ENCODE results near the gene NAPG.
A peak's percentile ranks its signal among the peaks of the same experiment; 100 is the strongest.

The NAPG gene

DNA sequence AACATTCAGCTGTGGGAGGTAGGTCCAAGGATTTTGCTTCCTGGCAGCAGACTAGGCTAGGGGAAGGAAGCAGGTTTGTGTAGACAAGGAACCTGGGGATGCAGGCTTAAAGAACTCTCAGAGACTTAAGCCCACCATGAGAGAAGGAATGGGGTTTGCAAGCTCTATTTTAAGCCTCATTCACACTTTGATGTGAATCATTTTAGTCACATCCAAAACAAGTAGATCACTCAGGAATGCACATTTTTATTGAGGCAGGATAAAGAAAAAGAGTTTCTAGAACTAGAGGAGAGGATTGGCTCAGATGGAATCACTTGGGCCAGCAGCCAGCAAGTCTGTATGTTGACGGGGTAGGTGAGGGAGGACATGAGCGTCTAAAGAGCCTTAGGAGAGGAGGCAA is 3.3 kb upstream of the NAPG start:
- H3K4me3 ChIP-seq (ENCODE audit: low read length, poor library complexity, severe bottlenecking), result no peak overlapping the region
- no peaks in the 10 kb centered on the region for H3K9me3 ChIP-seq (ENCODE audit: insufficient read depth, low read depth, low read length)
- H3K36me3 ChIP-seq (ENCODE audit: insufficient read depth, low read length), result no peaks in the 10 kb centered on the region
- peaks cover 9% of the 10 kb centered on the region for H4K20me1 ChIP-seq (ENCODE audit: insufficient read depth, low read length, poor library complexity, severe bottlenecking)
- no peaks in the 10 kb centered on the region for H3F3A ChIP-seq (ENCODE audit: low read depth)
- no peaks in the 10 kb centered on the region for H3K27me3 ChIP-seq (ENCODE audit: insufficient read depth, low read length, poor library complexity, severe bottlenecking)
- no peaks in the 10 kb centered on the region for H3K9me2 ChIP-seq (replicated peaks; ENCODE audit: low read depth, low read length)
- H2AFZ ChIP-seq (ENCODE audit: low read length), result no peak overlapping the region
- peaks cover 15% of the 10 kb centered on the region for H3K79me2 ChIP-seq (ENCODE audit: insufficient read depth, low read length)
- H3K4me2 ChIP-seq (ENCODE audit: low read depth, low read length, poor library complexity, severe bottlenecking), result no peak overlapping the region
- H3K4me1 ChIP-seq (ENCODE audit: insufficient read depth, low read length, poor library complexity, severe bottlenecking), result peaks cover 25% of the 10 kb centered on the region
- no peak for TF ChIP-seq EZH2phosphoT487 (IDR thresholded peaks at IDR 0.05; ENCODE audit: borderline replicate concordance)
- TF ChIP-seq, protein P1, sequence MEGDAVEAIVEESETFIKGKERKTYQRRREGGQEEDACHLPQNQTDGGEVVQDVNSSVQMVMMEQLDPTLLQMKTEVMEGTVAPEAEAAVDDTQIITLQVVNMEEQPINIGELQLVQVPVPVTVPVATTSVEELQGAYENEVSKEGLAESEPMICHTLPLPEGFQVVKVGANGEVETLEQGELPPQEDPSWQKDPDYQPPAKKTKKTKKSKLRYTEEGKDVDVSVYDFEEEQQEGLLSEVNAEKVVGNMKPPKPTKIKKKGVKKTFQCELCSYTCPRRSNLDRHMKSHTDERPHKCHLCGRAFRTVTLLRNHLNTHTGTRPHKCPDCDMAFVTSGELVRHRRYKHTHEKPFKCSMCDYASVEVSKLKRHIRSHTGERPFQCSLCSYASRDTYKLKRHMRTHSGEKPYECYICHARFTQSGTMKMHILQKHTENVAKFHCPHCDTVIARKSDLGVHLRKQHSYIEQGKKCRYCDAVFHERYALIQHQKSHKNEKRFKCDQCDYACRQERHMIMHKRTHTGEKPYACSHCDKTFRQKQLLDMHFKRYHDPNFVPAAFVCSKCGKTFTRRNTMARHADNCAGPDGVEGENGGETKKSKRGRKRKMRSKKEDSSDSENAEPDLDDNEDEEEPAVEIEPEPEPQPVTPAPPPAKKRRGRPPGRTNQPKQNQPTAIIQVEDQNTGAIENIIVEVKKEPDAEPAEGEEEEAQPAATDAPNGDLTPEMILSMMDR (conservative IDR thresholded peaks at IDR 0.05; ENCODE audit: low read length), result no peak
- H3K9ac ChIP-seq (ENCODE audit: low read depth, low read length, poor library complexity, severe bottlenecking), result no peak overlapping the region

DNA sequence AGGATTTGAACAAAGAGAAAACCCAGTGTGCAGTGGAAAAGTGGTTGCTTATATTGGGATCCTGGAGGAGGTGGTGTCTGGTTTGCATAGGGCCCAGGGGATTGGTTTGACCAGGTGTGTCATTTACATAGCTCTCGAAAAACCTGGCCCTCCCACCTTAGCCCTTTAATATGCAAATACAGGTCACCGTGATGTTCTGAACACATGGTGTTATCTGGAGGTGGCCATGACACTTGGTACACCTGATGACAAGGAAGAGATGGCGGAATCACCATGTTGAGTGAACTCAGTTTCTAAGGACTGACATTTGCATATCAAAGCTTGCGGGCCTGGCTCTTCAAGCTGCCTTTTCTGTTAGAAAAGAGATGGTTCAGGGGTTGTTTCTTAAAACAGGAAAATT is 2.3 kb upstream of the NAPG start:
- H3K79me2 ChIP-seq (ENCODE audit: insufficient read depth, low read length), result peaks cover 24% of the 10 kb centered on the region
- H3K9me2 ChIP-seq (replicated peaks; ENCODE audit: low read depth, low read length), result no peaks in the 10 kb centered on the region
- no peaks in the 10 kb centered on the region for H3K27me3 ChIP-seq (ENCODE audit: insufficient read depth, low read length, poor library complexity, severe bottlenecking)
- H3K9me3 ChIP-seq (ENCODE audit: insufficient read depth, low read depth, low read length), result no peaks in the 10 kb centered on the region
- no peak overlapping the region for H2AFZ ChIP-seq (ENCODE audit: low read length)
- no peak for TF ChIP-seq EZH2phosphoT487 (IDR thresholded peaks at IDR 0.05; ENCODE audit: borderline replicate concordance)
- TF ChIP-seq, protein P1 (conservative IDR thresholded peaks at IDR 0.05; ENCODE audit: low read length), result no peak
- no peaks in the 10 kb centered on the region for H3K36me3 ChIP-seq (ENCODE audit: insufficient read depth, low read length)
- peaks cover 30% of the 10 kb centered on the region for H3K4me1 ChIP-seq (ENCODE audit: insufficient read depth, low read length, poor library complexity, severe bottlenecking)
- no peak overlapping the region for H3K4me3 ChIP-seq (ENCODE audit: low read length, poor library complexity, severe bottlenecking)
- H4K20me1 ChIP-seq (ENCODE audit: insufficient read depth, low read length, poor library complexity, severe bottlenecking), result peaks cover 16% of the 10 kb centered on the region
- no peak overlapping the region for H3K9ac ChIP-seq (ENCODE audit: low read depth, low read length, poor library complexity, severe bottlenecking)
- no peak overlapping the region for H3K4me2 ChIP-seq (ENCODE audit: low read depth, low read length, poor library complexity, severe bottlenecking)
- no peaks in the 10 kb centered on the region for H3F3A ChIP-seq (ENCODE audit: low read depth)

DNA sequence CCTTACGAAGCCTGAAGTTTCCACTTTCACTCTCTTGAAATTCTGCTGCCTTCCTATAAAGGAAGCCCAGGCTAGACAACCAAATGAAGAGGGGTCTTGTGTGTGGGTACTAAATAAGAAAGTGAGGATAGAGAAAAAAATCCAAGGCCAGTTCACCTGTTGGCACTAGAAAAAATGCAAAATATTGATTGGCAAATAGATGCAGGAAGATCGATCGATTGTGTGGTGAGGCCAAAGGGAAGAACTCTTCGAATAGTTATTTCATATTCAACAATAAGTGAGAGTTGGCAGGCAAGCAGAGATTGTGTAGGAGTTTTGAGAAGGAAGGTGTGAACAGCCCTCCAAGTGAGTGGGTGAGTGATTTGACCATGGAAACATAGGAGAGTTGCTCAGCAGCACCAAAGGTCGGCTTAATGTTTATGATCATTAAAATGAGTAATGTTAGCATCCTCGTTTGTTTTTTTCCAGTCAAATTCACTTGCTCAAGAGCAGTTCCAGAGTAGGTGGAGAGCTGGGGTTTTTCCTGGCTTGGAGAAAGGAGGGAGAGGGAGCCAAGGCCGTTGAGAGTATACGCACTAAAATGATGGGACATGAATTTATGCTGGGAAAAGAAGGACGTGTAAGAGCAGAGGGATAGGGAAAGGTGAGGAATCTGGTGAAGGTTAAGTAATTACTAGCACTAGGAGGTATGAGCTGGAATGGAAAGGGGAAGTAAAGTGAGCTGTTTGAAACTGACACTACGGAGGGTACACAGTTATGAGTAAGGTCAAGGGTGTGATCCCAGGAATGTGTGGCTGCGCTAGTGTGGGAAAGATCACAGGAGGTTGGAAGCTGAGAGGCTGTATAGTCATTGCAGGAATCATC is 1.1 kb upstream of the NAPG start:
- H2AFZ ChIP-seq (ENCODE audit: low read length), result no peak overlapping the region
- no peak for TF ChIP-seq EZH2phosphoT487 (IDR thresholded peaks at IDR 0.05; ENCODE audit: borderline replicate concordance)
- TF ChIP-seq, protein P1 (conservative IDR thresholded peaks at IDR 0.05; ENCODE audit: low read length), result no peak
- H3K9ac ChIP-seq (ENCODE audit: low read depth, low read length, poor library complexity, severe bottlenecking), result no peak overlapping the region
- H3K9me2 ChIP-seq (replicated peaks; ENCODE audit: low read depth, low read length), result no peaks in the 10 kb centered on the region
- peaks cover 36% of the 10 kb centered on the region for H3K79me2 ChIP-seq (ENCODE audit: insufficient read depth, low read length)
- H3F3A ChIP-seq (ENCODE audit: low read depth), result no peaks in the 10 kb centered on the region
- H3K4me2 ChIP-seq (ENCODE audit: low read depth, low read length, poor library complexity, severe bottlenecking), result peak overlapping the region; percentile 69
- no peaks in the 10 kb centered on the region for H3K27me3 ChIP-seq (ENCODE audit: insufficient read depth, low read length, poor library complexity, severe bottlenecking)
- H3K36me3 ChIP-seq (ENCODE audit: insufficient read depth, low read length), result no peaks in the 10 kb centered on the region
- H3K4me1 ChIP-seq (ENCODE audit: insufficient read depth, low read length, poor library complexity, severe bottlenecking), result peaks cover 23% of the 10 kb centered on the region
- H3K9me3 ChIP-seq (ENCODE audit: insufficient read depth, low read depth, low read length), result no peaks in the 10 kb centered on the region
- H3K4me3 ChIP-seq (ENCODE audit: low read length, poor library complexity, severe bottlenecking), result peak overlapping the region; percentile 96
- H4K20me1 ChIP-seq (ENCODE audit: insufficient read depth, low read length, poor library complexity, severe bottlenecking), result peaks cover 23% of the 10 kb centered on the region
